ENCODE measurements around the gene BMS1.
A peak's percentile ranks its signal among the peaks of the same experiment; 100 is the strongest.
"Not testable (repeated sequence)": the region's sequence is repeated elsewhere in the genome, so short reads cannot be mapped to it uniquely, and the experiment has no call there.

BMS1 gene, protein sequence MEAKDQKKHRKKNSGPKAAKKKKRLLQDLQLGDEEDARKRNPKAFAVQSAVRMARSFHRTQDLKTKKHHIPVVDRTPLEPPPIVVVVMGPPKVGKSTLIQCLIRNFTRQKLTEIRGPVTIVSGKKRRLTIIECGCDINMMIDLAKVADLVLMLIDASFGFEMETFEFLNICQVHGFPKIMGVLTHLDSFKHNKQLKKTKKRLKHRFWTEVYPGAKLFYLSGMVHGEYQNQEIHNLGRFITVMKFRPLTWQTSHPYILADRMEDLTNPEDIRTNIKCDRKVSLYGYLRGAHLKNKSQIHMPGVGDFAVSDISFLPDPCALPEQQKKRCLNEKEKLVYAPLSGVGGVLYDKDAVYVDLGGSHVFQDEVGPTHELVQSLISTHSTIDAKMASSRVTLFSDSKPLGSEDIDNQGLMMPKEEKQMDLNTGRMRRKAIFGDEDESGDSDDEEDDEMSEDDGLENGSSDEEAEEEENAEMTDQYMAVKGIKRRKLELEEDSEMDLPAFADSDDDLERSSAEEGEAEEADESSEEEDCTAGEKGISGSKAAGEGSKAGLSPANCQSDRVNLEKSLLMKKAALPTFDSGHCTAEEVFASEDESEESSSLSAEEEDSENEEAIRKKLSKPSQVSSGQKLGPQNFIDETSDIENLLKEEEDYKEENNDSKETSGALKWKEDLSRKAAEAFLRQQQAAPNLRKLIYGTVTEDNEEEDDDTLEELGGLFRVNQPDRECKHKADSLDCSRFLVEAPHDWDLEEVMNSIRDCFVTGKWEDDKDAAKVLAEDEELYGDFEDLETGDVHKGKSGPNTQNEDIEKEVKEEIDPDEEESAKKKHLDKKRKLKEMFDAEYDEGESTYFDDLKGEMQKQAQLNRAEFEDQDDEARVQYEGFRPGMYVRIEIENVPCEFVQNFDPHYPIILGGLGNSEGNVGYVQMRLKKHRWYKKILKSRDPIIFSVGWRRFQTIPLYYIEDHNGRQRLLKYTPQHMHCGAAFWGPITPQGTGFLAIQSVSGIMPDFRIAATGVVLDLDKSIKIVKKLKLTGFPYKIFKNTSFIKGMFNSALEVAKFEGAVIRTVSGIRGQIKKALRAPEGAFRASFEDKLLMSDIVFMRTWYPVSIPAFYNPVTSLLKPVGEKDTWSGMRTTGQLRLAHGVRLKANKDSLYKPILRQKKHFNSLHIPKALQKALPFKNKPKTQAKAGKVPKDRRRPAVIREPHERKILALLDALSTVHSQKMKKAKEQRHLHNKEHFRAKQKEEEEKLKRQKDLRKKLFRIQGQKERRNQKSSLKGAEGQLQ
- 99.6 to 175 (median 126) reads per million in 4 experiments for total RNA-seq

DNA sequence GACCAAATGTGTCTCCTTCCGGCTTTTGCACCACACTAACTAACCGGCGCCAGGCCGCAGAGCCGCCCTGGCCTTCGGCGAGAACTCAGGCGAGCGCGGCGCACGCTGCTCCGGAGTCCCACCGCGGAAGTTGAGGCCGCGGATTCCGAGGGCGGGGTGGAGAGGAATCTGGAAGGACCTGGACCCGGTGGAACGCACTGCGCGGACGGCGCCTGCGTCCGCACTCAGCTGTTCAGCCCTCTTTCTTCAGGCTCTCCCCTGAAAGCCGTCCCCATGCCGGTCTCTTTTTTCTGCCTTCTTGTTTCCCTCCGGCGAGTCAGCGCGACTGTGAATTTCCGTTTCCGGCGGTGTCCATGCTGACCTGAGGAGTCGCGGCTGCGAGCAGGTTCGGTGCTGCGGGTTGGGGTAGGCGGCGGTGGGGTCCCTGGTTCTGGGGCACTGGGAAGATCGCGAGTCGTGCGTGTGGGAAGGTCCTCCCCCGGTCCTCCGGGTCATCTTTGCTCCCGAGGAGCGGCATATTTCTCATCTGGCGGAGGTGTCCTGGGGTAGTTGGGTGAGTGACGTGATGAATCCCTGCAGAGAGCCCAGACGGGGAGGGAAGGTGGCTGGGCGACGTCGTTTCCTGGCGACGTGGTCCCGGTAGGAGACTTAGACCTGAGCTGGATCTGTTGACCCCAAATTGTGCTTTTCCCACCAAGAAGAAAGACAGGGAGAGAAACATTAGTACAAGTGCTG is at the start of gene BMS1:
Gene BMS1, plus strand, starts transcription at position 350 of the 735 bp plus-strand sequence. CDS start 1,600 bp downstream, outside the sequence.
- DNase-seq = peak; percentile 70

DNA sequence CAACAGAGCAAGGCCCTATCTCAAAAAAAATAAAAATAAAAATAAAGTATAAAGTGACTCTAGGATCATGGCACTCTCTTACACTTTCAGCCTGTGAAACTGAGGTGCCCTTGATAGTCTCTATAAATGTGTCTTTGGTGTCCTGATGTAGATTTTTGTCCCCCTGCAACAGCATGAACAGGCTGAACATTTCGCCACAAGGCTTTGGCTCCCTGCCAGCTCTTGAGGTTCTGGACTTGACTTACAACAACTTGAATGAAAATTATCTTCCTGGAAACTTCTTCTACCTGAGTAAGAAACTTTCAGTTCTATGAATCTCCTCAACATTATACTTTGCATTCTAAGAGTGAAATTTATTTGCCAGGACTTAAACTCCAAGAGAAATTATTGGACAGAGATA is 48.1 kb upstream of the BMS1 start:
- no peak for DNase-seq

DNA sequence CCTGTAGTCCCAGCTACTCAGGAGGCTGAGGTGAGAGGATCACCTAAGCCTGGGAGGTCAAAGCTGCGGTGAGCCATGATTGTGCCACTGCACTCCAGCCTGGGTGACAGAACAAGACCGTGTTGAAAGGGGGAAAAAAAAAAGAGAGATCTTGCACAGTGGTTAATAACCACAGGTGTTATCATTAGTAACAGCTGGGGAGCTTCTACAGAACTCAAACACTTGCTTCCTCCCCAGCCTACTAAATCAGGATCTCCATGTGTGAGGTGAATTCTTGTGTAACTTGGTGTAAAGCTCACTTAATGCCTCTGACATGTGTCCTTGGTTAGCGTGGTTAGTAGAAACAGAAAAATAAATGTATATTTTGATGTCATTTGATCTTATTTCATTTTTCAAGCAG is 43.9 kb upstream of the BMS1 start:
- no peak for DNase-seq

DNA sequence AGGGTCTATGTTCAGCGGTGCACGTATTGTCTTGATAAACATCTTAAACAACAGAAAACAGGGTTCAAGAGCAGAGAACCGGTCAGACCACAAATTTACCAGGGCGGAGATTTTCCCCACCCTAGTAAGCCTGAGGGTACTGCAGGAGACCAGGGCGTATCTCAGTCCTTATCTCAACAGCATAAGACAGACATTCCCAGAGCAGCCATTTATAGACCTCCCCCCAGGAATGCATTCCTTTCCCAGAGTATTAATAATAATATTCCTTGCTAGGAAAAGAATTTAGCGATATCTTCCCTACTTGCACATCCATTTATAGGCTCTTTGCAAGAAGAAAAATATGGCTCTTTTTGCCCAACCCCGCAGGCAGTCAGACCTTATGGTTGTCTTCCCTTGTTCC is 41.1 kb upstream of the BMS1 start:
- not testable (repeated sequence) for DNase-seq

DNA sequence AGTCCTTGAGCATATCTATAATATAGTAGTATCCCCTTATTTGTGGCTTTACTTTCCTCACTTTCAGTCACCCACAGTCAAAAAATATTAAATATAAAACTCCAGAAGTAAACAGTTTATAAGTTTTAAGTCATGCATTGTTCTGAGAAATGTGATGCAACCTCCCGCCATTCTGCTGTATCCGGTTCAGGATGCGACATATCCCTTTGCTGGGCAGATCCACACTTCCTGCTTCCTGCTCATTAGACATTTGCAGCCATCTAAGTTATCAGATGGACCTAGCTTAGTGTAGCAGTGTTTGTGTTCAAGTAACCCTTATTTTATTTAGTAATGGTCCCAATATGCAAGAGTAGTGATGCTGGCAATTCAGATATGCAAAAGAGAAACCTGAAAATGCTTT is 38.9 kb upstream of the BMS1 start:
- DNase-seq = no peak

DNA sequence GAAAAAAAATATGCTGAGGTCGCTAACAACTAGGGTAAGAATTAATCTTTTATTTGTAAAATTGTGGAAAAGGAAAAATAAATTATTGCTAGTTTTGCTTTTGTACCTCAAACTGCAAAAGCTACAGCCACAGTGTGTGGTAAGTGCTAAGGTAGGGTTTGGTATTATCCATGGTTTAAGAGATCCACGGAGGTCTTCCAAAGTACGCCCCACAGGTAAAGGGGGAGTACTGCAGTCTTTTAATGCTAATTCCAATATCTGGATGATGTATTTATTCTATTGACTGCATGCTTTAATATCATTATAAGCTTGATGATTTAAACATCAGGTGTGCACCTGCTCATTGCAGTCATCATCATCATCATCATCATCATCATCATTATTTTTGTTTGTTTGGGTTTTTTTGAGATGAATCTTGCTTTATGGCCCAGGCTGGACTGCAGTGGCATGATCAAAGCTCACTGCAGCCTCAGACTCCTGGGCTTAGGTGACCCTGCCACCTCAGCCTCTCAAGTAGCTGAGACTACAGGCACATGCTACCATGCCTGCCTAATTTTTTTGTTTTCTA is 38.4 kb upstream of the BMS1 start:
- no peak for DNase-seq

DNA sequence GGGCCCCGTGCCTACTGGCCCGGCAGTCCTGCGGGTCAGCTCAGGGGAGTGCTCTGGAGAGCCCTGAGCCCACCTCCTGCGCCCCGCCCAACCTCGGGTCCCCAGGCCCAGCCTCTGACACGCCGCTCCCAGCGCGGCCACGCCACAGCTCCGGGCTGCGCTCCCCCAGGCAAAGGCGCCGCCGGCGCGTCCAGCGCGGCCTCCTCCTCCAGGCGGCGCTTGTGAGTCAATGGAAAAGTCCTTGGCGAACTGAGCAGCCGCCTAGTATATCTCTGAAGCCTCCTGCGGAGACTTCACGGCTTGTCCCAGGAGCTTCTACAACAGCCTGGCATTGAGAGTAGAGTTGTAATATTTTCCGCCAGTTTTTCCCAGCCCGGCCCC is 29.5 kb upstream of the BMS1 start:
- DNase-seq = peak; percentile 44

DNA sequence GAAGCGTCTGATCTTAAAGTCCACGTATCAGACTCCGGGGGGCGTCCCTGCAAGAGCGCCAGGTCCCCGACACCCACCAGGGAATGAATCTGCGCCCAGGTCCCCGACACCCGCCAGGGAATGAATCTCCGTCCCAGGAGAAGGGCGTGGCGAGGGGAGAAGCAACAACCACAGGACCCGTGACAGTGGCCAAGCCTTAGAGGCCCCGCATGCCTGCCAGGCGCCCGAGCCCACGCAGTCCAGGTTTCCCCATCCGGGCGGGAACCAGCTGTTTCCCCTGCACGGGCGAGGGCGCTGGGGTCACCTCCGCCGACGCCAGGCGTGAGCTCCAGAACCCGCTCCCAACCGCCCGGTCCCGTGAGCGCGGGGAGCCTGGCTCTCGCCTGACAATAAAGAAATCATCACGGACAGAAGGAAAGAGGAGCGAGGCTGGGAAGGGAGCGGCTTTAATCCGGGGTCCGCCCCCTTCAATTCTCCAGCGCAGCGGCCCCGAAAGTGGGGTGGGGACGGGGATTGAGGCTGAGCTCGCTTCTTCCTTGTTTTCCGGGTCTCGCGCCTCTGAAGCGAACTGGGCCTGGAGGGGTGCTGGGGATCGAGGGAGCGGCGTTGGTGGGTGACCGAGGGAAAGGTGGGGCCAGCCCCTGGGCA is 29.0 kb upstream of the BMS1 start:
- DNase-seq = no peak

DNA sequence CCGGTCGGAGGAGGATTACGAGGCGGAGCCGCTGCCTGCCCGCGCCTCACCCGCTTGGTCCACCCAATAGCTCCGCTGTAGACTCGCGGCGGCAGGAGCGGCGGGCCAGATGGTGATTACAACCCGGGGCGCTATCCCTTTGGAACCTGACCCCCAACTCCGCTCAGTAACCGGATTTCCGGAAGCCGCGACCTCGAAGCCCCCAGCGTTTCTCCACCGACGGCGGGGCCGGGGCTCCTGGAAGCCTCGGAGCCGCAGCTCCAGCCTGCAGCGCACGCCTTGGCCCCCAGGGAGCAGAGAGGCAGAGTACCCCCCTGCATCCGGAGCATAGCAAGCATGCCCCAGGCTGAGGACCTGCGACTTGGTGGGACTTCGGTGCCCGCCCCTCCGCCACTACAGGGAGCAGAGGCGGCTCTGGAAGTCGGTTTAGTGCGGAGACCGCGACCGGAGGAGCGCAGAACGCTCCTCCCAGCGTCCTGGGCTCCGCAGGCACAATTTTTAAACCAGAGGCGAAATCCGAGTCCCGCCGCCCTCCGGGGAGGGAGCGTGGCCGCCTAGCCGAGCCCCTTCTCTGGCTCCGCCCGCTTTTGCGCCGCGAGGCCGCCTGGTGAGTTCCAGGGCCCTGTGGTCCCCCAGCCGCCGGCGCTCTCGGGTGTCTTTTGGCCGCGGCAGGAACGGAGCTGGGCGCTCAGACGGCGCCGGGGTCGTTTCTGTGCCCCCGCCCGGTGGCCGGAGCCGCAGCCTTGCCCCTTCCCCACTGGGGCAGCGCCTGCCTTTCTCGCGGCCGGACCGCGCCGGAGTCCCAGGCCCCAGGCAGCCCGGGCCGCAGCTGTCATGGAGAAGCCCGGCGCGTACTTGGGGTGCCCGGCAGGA is 28.2 kb upstream of the BMS1 start:
- peak; percentile 3 for DNase-seq

DNA sequence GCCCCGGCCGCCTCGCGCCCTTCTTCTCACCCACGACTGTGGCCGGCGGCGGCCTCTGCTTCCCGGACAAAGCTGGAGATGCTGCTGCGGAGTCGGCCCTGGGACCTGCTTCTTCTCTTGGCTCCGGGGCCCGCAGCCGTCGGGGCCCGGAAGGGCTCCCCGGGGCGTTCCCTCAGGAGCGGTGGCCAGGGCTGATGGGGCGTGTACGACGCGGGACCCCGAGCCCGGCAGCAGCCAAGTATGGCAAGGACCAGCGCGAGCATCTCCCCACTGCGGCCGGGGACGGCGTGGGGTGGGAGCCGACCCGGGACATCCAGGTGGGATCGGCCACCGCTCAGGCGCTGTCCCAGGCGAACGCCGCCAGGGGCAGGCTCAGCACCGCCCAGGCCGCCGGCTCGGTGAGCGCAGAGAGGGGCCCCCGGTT is 27.6 kb upstream of the BMS1 start:
- DNase-seq = no peak

DNA sequence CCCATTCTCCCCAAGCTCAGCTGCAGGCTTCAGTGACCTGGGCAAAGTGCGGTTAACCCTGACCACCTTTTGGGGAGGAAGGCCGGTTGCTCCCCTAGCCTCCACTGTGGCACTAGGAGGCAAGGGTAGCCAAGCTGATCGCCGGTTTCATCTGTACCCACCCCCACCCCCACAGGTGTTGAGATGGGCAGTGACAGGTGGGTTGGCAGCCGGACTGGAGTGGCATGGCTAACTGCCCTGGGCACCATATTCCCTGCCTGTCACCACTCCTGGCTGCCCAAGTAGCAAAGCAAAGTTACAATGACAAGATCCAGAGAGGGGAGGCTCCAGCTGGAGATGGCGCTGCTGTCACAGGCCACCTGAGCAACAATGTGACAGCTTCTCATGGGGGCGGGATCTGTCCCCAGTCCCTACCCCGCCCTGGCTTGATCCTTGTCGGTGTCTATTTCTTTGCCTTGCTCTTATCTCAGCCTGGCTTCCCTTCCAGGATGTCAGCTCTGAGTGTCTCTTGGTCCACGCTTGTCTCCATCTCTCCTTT is 27.0 kb upstream of the BMS1 start:
- DNase-seq = no peak

DNA sequence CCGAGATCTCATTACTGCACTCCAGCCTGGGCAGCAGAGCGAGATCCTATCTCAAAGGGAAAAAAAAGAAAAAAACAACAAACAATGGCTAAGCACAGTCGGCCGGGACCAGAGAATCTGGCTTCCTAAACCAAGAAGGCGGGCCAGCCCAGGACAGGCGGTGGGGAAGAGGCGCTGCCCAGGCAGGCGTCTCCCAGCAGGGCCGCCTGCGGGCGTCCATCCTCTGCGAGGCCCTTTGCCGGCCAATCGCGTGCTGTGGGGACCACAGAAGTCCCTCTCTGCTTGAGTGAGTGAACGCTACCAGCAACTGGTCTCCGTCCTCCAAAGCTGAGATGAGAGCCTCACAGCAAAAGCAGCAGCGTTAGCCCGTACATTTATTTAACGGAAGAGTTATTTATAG is 14.7 kb upstream of the BMS1 start:
- DNase-seq = no peak

DNA sequence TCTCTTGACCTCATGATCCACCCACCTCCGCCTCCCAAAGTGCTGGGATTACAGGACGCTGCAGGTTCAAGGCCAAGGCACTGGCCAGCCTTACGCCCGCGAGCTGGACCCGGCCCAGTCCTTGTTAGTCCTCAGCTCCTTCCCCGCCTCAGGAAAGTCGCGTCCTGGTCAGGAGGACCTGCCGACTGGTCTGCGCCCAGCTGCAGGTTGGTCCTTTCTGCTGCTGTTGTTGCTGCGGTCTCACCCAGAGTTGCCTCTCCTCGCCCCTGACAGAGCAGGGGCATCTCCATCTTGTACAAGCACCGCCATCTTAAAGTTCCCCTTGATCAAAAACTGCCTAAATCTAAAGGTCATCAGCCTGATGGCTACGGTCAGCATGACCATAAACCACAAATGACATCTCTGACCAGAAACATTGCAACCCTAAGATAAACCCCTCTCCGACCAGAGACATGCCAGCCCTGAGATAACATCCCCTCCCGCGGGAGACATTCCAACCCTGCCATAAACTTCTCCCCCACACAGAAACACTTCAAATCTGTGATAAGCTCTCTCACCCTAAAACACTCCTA is 13.9 kb upstream of the BMS1 start:
- no peak for DNase-seq

DNA sequence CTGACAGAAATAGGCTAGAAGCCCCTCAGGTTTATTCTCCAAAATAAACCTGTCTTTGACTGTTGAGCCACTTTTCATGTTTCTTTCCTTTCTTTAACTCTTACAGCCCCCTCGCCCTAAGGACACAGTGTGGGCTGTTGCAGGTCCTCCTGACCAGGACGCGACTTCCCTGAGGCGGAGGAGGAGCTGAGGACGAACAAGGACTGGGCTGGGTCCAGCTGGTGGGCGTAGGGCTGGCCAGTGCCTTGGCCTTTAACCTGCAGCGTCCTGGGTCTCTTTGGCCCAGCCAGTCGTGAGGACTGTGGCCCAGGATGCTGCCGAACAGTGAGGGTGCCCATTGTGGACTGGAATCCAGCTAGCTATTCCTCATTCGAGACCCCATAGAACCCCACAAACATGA is 13.4 kb upstream of the BMS1 start:
- DNase-seq = no peak

DNA sequence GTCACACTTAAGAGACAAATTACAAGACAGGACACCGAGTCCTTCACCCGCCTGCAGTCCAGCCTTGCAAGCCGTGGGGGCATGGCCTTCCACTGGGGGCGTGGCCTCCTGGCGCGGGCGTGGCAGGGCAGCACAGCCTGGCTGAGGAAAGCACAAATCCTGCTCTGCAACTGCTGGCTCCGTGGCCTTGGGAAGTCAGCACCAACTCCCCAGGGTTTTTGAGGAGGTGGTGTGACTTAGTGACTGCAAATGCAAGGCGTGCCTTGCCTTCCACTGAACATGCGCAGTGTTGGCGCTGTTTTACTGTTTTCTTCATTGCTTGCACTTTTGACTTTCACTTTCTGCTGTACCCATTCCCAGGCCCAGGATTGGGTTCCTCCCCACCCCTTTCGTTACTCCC is 12.9 kb upstream of the BMS1 start:
- DNase-seq = no peak

DNA sequence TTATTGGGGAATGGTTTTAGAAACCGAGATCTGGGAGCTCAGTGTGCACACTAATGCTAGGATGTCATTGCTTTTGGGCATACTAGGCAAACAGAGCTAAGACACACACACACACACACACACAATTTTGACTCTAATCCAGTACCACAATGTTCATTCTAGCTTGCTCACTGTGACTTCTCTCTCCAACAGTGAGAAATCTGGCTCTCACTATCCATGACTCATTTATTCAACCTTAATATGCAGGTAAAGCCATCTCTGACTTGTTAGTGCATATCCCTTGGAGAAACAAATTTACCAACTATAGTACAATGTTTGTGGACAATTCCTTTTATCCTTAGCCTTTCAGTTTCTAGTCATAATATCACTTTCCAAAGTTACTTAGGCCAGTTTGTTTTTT is 5.9 kb upstream of the BMS1 start:
- DNase-seq = no peak

DNA sequence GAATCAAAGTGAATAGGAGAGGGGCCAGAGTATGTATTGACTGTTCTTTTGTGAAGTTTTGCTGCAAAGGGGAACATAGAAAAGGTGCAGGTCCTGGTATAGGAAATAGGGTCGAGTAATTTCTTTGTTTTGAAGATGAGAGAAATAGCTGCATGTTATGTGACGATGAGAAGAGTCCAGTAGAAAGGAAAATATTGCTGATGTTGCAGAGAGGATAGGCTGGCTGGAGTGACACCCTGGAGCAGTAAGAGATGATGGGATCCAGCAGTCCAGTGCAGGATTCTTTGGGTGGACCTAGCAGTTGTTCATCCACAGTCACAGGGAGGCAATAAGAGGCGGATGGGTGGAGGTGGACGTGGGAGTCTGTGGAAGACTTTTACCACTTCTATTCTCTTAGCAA is 2.1 kb upstream of the BMS1 start:
- DNase-seq = no peak

DNA sequence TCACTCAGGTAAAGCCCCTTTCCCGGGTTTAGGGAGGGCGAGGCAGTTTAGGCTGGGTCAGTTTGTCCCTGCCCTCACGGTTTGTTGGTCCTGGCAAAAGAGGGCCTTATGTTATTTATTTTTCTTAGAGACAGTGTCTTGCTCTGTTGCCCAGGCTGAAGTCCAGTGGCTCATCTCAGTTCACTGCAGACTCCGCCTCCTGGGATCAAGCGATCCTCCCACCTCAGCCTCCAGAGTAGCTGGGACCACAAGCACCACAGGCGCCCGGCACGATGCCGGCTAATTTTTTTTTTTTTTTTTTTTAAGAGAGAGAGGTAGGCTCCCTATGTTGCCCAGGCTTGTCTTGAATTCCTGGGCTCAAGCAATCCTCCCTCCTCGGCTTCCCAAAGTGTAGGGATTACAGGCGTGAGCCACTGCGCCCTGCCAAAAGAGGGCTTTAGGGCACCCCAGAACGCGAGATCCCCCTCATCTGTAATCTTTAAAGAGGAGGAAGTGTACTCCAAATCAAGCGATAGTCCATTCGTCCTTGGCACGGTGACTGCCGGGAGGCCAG is 626 bp upstream of the BMS1 start:
- DNase-seq = no peak

DNA sequence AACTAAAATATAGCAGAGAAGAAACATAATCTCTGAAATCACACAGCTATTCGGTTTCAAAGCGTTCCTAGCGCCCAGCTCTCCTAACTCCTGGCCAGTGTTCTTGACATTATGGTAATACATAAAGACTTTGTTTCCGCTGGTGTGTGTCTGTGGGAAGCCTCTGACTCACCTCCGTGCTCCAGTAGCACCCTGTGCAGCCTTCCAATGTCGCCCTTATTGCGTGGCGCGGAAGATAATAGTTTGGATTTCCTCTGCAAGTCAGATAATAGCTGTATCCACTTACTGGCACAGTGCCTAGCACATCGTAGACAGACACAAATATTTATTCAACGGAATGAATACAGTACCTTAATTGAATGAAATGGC is 570 bp downstream of the BMS1 start:
- DNase-seq = no peak

DNA sequence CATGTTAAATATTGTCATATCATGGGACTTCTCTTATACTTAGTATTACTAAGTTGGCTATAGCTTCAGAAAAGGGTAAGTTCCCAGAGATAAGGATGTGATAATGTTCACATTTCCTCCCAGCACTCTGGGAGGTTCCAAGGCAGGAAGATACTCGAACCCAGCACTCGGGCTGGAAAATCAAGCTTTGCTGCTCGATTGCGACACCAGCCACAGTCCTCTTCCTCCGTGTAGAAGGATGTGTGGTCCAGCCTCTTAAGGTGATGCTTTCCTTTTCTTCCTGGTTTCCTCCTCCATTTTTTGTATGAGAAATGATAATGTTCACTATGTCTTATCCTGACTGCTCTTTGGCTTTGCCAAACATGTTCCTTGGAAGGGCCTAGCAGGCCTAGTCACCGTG is 3.2 kb downstream of the BMS1 start:
- no peak for DNase-seq

Data from effector CD8-positive, alpha-beta T cell (primary cell).